OCI-LY7 (cell line): ENCODE measurements around the gene FOXM1. TPM values are rescaled to one million over a fixed set of nuclear protein-coding genes. Genes with fewer than 3 reads are reported as not detected.

Experiments used
- BruUV-seq: library from RNA; stranded (reverse); fragments of 400-500 nt; replicated peaks from 2 replicates; lab custom pipeline; 2021; lab: Mats Ljungman, UMichigan
- CTCF ChIA-PET: fragments of 300-600 bp; sonication (Branson Sonifier 250); formaldehyde crosslinking; loops from one replicate; lab custom pipeline; 2022; ENCODE audit warnings: antibody characterized with exemption; ENCODE audit not compliant: unreplicated experiment; lab: Charles Lee
- POLR2A ChIA-PET: fragments of 300-600 bp; sonication (Branson Sonifier 250); formaldehyde crosslinking; loops from one replicate; lab custom pipeline; 2022; ENCODE audit warnings: antibody characterized with exemption; lab: Charles Lee
- DNase-seq: peaks from one replicate; pipeline ENCODE4 v3.0.0-alpha.2; 2015; ENCODE audit warnings: low spot score
- H2AFZ ChIP-seq: fragments of 200-600 bp; sonication (generic), shearing (Covaris generic); 2 replicates; pipeline ENCODE4 v1.6.1; 2014; ENCODE audit warnings: mild to moderate bottlenecking, antibody characterized with exemption, low read length, moderate library complexity
- H3K27ac ChIP-seq: fragments of 200-600 bp; sonication (generic); 2 replicates; pipeline ENCODE4 v1.5.1; 2014; ENCODE audit warnings: mixed run types, low read depth, mild to moderate bottlenecking, moderate library complexity, low read length, inconsistent platforms; ENCODE audit not compliant: poor library complexity, severe bottlenecking
- H3K36me3 ChIP-seq: fragments of 200-600 bp; sonication (generic); 2 replicates; pipeline ENCODE4 v1.6.1; 2014; ENCODE audit warnings: mild to moderate bottlenecking, antibody characterized with exemption, low read length, moderate library complexity, mixed read lengths; ENCODE audit not compliant: insufficient read depth
- H3K4me1 ChIP-seq: fragments of 200-600 bp; sonication (generic); 2 replicates; pipeline ENCODE4 v1.5.1; 2014; ENCODE audit warnings: mild to moderate bottlenecking, low read length; ENCODE audit not compliant: insufficient read depth, poor library complexity, severe bottlenecking
- H3K4me2 ChIP-seq: fragments of 200-600 bp; sonication (generic); 2 replicates; pipeline ENCODE4 v1.6.1; 2014; ENCODE audit warnings: mild to moderate bottlenecking, low read length
- H3K4me3 ChIP-seq: fragments of 200-600 bp; sonication (generic); 2 replicates; pipeline ENCODE4 v1.5.1; 2014; ENCODE audit warnings: mild to moderate bottlenecking, low read depth, low read length; ENCODE audit not compliant: poor library complexity, severe bottlenecking
- H3K79me2 ChIP-seq: fragments of 200-600 bp; sonication (generic); 2 replicates; pipeline ENCODE4 v1.6.1; 2016; ENCODE audit warnings: low read depth, mild to moderate bottlenecking, low read length, moderate library complexity, mixed read lengths; ENCODE audit not compliant: insufficient read depth
- H3K9me2 ChIP-seq: fragments of 200-600 bp; sonication (generic); 2 replicates; pipeline ENCODE4 v1.6.1; 2016; ENCODE audit warnings: mild to moderate bottlenecking, low read length, mixed read lengths; ENCODE audit not compliant: insufficient read depth
- H3K9me3 ChIP-seq: fragments of 200-600 bp; sonication (generic); 2 replicates; pipeline ENCODE4 v1.6.1; 2014; ENCODE audit warnings: mild to moderate bottlenecking, mixed run types, low read length, mixed read lengths
- H4K20me1 ChIP-seq: fragments of 200-600 bp; sonication (generic); 2 replicates; pipeline ENCODE4 v1.6.1; 2014; ENCODE audit warnings: mild to moderate bottlenecking, antibody characterized with exemption, low read length, moderate library complexity, mixed read lengths; ENCODE audit not compliant: insufficient read depth
- EZH2phosphoT487 ChIP-seq: fragments of 200-600 bp; sonication (generic); IDR thresholded peaks from 2 replicates; pipeline ENCODE4 v1.6.1; 2018; ENCODE audit warnings: low read depth, borderline replicate concordance, mild to moderate bottlenecking, mixed run types, antibody characterized with exemption, low read length, moderate library complexity, mixed read lengths
- intact Hi-C: fragments of 100-400 bp; cut with micrococcal nuclease; formaldehyde crosslinking; loops from one replicate; pipeline ENCODE4 v1.10.0; 2022; ENCODE audit not compliant: unreplicated experiment
- total RNA-seq, 2 experiments: library from RNA; depleted of rRNA in 1 of 2; stranded (reverse); fragments of >200 nt in 1 of 2; shearing (Covaris generic) in 1 of 2; gene quantifications; 2 replicates each; pipeline ENCODE4 v1.2.3, GENCODE V29; 2014 to 2022
- TF ChIP-seq, protein P1 (sequence below): fragments of 200-600 bp; sonication (generic); conservative IDR thresholded peaks from 2 replicates; pipeline ENCODE4 v1.5.1; 2014; ENCODE audit warnings: mild to moderate bottlenecking, antibody characterized with exemption, low read length, moderate library complexity, mixed read lengths

The FOXM1 gene
- total RNA-seq, 2 experiments from 2014 or later: 109 to 173 TPM

DNA sequence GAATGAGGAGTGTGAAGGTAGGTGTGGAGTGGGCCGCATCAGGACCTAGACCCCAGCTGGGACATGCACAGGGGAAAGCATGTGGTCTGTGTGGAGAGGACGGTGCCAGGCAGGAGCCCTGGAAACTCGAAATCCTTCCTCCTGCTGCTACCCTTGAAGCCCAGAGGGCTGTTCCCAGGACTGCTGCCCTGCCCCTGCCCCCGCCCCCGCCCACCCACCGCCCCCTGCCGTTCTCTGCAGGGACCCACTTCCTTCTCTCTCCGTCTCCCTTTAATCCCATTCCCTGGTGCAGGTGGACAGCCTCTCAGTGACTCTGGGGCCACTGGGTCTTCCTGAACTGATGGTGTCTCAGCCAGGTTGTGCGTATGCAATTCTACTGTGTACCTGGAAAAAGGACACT, 56.5 kb downstream of the FOXM1 start:
- BruUV-seq: no TSS peak
- Histone ChIP-seq H3K4me2 (no peak overlapping the region), H3K4me3 (no peak overlapping the region), H3K9me3 (no peaks in the 10 kb centered on the region), H4K20me1 (no peaks in the 10 kb centered on the region), H3K79me2 (peaks cover 2% of the 10 kb centered on the region; the same call in 1 of the 2 replicates), H3K36me3 (peaks cover 88% of the 10 kb centered on the region), H3K4me1 (no peaks in the 10 kb centered on the region), H3K27ac (no peak overlapping the region), H3K9me2 (no peaks in the 10 kb centered on the region), H2AFZ (no peak overlapping the region)
- TF ChIP-seq EZH2phosphoT487: no peak
- TF ChIP-seq, protein P1, sequence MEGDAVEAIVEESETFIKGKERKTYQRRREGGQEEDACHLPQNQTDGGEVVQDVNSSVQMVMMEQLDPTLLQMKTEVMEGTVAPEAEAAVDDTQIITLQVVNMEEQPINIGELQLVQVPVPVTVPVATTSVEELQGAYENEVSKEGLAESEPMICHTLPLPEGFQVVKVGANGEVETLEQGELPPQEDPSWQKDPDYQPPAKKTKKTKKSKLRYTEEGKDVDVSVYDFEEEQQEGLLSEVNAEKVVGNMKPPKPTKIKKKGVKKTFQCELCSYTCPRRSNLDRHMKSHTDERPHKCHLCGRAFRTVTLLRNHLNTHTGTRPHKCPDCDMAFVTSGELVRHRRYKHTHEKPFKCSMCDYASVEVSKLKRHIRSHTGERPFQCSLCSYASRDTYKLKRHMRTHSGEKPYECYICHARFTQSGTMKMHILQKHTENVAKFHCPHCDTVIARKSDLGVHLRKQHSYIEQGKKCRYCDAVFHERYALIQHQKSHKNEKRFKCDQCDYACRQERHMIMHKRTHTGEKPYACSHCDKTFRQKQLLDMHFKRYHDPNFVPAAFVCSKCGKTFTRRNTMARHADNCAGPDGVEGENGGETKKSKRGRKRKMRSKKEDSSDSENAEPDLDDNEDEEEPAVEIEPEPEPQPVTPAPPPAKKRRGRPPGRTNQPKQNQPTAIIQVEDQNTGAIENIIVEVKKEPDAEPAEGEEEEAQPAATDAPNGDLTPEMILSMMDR: no peak
- no peak for DNase-seq
- ChIA-PET POLR2A (no interaction called here), CTCF (no interaction called here)
- intact Hi-C loops: no loop called here

DNA sequence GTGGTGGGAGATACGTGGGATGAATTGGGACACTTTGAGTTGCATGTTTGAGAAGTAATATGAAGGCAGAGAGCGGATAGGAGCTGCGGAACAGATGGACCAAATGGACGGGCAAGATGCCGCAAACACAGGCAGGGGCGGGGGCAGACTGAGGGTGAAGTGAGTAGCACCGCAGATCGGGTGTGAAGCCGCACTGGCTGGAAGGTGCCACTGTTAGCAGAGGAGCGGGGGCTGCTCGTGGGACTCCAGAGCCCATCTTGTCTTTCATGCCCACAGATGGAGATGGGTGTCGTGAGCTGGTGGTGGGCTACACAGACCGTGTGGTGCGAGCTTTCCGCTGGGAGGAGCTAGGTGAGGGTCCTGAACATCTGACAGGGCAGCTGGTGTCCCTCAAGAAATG, 57.2 kb downstream of the FOXM1 start:
- Histone ChIP-seq H2AFZ (no peak overlapping the region), H3K9me2 (no peaks in the 10 kb centered on the region), H3K36me3 (peaks cover 88% of the 10 kb centered on the region), H3K4me1 (no peaks in the 10 kb centered on the region), H3K4me2 (no peak overlapping the region), H4K20me1 (no peaks in the 10 kb centered on the region), H3K27ac (no peak overlapping the region), H3K4me3 (no peak overlapping the region), H3K79me2 (peaks cover 8% of the 10 kb centered on the region; the same call in 1 of the 2 replicates), H3K9me3 (no peaks in the 10 kb centered on the region)
- intact Hi-C loops: no loop called here
- CTCF ChIA-PET: no interaction called here
- BruUV-seq: no TSS peak
- POLR2A ChIA-PET: no interaction called here
- TF ChIP-seq, protein P1: no peak
- no peak for TF ChIP-seq EZH2phosphoT487
- no peak for DNase-seq
